K562 (cell line): Measurements from ENCODE around the gene CMTM4.

Experiments
- HBP1 ChIP-seq: fragments of 450-650 bp; formaldehyde crosslinking; IDR thresholded peaks from 2 replicates; pipeline ENCODE4 v1.4.0; 2022; ENCODE audit warnings: missing genetic modification characterization
- RFX1 ChIP-seq: fragments of 450-650 bp; IDR thresholded peaks from 2 replicates; pipeline ENCODE4 v1.6.1; 2016; ENCODE audit warnings: mild to moderate bottlenecking, moderate library complexity

- no peak for TF ChIP-seq RFX1
- TF ChIP-seq HBP1 (CRISPR knock-in tag) = no peak
These were observed 61.1 kb downstream of the CMTM4 start for GRCh38 chr16:66635406-66635805.
